Left forelimb (tissue), 1 donor: Measurements from ENCODE around the gene ARFGAP1.
"Not testable (repeated sequence)": the region's sequence is repeated elsewhere in the genome, so short reads cannot be mapped to it uniquely, and the experiment has no call there.

Experiments used
- DNase-seq: peaks from one replicate; pipeline ENCODE4 v3.0.0-alpha.2; 2018; ENCODE audit warnings: low spot score

Gene ARFGAP1

DNA sequence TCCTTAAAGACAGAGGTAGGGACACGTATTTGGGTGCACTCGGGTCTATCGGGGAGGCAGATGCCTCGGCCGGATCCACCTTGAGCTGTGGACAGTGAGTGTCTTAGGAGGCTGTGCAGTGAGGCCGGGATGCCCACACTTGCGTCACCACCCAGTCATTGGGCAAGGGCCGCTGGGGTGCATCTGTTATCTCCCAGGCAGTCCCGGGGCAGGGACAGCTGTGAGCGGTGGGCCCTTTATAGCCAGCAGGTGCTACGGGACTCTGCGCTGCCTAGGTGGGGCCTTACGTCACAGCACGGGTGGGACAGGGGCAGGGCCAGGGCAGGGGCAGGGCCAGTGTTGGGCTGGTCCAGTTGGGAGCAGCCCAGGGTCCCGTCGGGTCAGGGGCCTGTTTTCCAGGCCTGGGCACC is 19.7 kb downstream of the ARFGAP1 start:
- no peak for DNase-seq

DNA sequence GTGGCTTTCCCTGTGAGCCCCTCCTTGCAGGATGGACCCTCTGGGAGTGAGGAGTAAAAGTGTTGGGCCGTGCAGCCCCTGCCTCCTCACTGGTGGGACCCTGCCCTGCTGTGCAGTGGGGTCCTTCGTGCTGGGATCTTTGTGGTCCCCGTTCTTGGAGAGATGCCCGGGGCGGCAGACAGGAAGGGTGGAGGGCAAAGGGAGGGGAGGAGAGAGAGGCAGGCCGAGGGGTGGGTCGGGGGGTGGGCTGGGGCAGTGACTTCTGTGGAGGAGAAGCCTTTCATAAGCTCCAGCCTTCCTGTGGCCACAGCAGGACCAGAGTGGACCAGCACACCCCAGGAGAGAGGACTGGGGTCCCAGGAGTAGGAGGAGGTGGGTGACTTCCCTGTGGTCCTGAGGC is 20.3 kb downstream of the ARFGAP1 start, which contains the start of gene COL20A1:
COL20A1 (plus strand) TSS at position 283 of the 400 bp plus-strand sequence. CDS start 1,922 bp downstream, outside the sequence.
- no peak for DNase-seq

DNA sequence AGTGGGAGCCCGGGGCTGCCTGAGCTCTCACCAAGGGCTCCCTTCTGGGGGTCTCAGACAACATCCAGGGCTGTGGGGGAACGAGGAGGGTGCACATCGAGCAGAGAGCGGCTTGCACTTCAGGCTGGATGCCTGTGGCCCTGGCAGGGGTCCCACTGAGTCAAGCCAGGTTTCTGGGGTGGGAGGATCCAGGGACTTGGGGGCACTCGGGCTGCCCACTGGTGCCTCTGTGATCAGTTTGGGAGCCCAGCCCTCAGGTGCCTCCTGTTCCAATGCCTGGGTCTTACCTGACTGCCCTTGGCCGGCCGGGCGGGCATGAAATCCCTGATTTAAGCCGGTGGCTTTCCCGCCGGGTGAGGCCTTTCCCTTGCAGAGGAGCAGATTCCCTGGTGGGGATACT is 20.8 kb downstream of the ARFGAP1 start:
- no peak for DNase-seq

DNA sequence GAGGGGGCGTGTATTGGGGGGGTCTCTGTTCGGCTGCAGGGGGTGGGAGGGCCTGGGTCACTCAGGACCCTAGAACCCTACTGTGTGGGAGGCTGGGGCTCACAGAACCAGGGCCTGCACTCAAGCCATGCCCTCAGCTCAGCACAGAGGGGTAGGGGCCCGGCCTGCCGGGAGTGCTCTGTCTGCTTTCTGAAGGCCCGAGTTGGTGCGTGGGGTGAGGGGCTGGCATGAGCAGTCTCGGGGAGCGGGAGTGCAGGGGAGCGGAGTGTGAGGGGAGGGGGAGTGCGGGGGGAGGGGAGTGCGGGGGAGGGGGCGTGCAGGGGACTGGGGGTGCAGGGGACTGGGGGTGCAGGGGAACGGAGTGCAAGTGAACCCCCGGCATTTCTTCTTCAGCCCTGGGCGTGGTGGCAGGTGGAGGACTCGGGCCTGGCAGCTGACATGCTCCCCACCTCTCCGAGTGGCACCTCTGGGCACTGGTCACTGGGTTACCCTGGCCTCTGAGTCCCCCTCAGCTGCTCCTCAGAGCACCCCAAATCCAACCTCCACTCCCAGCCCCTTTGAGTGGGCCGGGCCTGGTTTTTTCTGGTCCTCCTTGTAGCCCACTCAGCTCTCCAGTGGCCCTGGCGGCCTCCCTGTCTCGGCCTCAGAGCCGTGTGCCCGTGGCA is 21.4 kb downstream of the ARFGAP1 start:
- DNase-seq: no peak

DNA sequence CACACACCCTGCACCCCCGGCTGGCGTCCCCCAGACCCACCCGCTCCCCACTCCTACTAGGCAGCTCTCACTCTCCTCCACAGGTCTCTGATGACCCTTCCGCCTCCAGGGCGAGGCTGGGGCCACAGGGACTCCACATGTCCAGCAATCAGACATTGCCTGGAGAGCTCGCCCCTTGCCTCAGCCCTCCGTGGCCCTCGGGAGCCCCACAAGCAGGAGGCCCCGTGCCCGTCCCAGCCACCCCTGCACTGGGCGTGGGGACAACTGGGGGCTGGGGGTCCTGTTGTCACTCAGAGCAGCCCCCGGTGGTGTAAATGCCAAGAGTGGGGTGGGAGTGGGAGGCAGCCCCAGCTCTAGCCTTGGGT is 21.9 kb downstream of the ARFGAP1 start:
- no peak for DNase-seq

DNA sequence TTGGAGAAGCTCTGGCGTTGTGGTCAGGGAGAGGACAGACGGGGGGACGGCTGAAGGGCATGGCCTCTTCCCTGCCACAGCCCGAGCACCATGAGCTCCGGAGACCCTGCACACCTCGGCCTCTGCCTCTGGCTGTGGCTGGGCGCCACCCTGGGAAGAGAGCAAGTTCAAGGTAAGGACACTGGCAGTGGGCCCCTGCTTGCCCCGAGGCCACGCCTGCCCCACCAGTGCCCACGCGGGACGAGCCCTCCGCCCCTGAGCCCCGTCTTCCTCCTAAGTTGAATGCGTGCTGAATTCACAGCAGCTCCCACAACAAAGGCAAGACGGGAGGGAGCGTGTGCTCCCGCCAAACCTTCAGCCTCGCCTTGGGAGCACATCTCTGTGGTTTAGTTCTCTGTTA is 22.4 kb downstream of the ARFGAP1 start:
- no peak for DNase-seq

DNA sequence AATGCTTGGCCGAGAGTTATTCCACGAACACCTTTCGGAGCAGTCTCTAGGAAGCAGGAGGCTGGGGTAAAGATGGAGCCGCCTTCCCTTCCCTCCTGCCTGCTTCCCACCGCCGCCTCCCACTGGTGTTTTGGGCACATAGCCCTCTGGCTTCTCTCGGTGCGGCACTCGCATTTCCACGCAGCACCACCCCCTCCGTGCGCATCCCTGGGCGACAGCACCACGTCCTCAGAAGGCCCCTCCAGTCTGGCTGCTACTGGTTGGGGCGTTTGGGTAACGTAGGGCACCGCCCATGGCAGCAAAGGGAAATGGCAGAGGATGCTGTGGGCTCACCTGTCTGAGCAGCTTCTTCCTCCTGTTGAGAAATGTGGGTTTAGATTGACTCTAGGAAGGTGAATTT is 22.8 kb downstream of the ARFGAP1 start:
- DNase-seq: no peak

DNA sequence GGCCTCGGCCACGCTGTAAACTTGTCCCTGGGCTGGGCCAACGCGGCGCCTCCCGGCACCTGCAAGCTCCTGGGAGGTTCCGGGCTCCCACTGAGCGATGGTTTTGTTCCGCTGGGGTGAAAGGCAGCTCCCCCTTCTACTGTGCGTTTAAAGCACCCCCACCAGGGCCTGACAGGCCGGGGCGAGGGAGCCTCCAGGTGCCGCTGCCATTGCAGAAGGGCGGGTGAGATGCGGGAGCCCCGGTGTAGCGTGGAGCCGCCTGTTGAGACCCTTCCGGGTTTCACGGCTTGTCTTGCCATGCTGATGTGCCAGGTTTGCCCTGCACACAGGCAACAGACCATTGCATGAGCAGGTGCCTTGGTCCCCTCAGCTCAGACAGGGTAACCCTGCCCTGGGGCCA is 23.2 kb downstream of the ARFGAP1 start:
- no peak for DNase-seq

DNA sequence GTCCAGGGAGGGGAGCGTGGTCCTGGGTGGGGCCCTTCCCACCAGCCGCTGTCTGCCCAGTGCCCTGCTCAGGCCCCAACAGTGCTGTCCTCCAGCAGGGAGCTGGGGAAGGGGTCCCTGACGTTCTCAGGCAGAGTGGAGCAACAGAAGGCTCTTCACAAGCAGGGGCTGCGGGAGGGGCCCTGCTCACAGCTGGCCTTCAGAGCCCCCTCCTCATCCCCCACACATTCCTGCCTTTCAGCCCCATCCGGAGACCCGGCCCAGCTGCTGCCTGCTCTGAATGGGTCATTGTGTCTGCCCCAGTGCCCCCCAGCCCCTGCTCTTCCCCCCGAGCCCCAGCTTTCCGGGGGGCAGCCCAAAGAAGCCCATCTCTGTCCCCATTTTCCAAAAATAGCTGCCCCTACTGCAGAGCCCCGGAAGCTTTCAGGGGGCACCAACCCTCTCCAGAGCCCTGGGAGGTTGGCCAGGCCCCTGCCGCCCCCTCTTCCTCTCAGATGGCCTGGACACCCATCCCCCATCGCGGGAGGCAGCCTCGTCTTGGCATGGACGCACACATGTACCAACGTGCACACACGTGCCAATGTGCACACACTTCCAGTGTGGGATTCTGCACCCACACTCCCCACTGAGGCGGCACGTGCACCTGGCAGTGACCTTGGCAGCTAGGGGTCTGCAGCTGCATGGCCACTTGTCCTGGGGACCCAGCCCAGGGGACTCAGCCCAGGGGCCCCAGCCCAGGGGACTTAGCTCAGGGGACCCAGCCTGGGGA is 24.1 kb downstream of the ARFGAP1 start:
- DNase-seq: no peak

DNA sequence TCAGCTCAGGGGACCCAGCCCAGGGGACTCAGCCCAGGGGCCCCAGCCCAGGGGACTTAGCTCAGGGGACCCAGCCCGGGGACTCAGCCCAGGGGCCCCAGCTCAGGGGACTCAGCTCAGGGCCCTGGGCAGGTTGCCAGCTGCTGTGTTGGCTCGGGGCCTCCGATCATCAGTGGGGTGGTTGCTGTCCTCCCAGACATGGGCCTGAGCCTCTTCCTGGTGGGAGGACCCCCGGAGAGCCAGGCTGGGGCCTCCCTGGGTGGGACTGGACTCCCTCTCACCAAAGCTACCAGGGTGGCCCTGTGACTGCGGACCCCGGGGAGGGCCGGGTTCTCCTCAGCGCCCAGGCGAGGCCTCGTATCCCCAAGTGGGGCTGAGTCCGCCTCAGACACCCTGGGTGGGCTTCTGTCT is 24.8 kb downstream of the ARFGAP1 start:
- DNase-seq: no peak

DNA sequence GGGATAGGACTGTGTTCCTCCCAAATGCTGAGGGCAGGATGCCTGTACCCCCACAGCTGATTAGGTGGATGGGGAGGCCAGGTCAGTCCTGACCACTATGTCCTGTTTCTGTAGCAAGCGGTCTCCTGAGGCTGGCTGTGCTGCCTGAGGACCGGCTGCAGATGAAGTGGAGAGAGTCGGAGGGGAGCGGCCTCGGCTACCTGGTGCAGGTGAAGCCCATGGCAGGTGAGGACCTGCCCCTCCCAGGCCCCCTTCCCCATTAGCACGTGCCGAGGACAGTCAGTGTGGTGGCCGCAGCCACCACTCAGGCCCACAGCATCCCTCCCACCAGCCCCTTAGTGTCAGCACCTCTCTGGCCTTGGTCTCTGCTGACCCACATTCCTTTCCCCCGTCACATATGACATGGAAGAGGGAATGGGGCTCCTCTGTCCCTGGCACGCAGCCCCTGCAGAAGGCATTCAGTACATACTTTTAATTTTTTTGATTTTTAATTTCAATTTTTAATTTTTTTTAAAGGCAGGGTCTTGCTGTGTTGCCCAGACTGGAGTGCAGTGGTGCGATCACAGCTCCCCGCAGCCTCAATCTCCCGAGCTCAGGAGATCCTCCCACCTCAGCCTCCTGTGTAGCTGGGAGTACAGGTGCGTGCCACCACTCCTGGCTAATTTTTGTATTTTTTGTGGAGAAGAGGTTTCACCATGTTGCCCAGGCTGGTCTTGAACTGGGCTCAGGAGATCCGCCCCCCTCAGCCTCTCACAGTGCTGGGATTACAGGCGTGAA is 25.4 kb downstream of the ARFGAP1 start:
- no peak for DNase-seq

DNA sequence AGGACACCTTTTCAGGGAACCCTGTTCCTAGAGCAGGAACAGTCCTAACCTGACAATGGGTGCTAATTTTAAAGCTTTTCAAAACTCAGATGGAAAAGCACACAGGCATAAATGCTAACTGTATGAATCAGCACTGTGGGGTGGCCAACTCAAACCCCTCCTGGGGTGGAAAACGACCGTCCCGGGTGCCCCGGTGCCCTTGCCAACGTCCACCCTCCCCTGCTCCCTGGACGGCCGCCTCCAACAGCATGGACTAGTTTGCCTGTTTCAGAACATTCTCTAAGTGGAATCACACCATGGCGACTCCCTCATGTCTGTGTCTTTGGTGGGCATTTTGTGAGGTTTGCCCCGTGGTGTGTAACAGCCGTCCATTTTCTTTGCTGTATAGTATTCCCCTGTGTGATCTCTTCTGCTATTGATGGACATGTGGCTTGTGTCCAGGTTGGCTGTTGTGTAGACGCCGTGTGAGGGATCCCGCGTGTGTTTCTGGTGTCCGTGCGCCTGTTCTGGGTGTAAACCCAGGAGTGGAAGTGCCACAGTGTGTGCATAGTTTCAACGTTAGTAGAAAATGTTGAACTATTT is 26.2 kb downstream of the ARFGAP1 start:
- no peak for DNase-seq

DNA sequence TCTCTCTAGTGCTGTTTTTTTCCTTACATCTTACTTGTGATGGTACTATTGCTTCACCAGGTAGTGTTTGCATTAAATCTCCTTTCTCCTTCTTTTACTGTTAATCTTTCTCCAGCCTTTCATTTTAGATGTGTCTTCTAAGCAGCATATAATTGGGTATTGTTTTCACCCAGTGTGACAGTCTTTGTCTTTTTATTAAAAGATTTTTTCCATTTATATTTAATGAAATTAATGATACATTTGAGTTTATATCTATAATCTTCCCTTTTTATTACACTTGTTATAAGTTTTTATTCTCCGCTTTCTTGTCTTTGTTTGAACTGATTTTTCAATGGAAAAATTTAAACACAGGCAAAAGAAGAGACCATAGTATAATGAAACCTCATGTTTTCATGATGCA is 29.1 kb downstream of the ARFGAP1 start:
- no peak for DNase-seq

DNA sequence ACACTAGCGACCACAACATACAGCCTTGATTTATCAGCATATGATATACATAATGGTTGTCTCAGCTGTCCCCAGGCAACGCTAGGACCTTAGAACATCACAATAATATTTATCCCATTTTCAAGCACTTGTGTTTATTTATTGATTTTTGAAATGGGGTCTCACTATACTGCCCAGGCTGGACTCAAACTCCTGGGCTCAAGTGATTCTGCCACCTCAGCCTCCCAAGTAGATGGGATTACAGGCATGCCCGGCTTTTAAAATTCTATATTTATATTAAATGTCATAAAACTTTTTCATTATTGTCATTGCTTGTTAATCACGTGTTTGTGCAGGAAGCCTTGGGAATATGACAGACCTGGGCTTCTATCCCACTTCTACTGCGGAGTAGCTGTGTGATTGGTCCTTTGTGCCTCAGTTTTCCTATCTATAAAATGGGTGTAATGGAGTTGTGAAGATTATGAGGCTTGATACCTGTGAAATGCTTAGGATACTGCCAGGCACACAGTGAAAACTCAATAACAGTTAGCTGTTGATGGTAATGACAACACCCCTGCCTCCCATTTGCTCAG is 30.6 kb downstream of the ARFGAP1 start:
- no peak for DNase-seq

DNA sequence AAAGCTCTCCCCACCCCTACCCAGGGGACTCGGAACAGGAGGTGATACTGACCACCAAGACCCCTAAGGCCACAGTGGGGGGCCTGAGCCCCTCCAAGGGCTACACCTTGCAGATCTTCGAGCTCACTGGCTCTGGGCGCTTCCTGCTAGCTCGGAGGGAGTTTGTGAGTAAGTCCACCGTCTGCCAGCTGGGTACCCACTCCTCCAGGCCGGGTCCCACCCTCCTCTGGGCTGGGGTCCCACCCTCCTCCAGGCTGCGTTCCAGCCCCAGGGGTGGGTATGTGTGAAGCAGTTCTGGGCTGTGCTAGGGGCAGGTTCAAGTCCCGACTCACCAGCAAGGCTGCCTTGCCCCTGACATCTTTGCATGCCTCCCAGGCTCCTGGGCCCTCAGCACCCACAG is 32.8 kb downstream of the ARFGAP1 start:
- no peak for DNase-seq

DNA sequence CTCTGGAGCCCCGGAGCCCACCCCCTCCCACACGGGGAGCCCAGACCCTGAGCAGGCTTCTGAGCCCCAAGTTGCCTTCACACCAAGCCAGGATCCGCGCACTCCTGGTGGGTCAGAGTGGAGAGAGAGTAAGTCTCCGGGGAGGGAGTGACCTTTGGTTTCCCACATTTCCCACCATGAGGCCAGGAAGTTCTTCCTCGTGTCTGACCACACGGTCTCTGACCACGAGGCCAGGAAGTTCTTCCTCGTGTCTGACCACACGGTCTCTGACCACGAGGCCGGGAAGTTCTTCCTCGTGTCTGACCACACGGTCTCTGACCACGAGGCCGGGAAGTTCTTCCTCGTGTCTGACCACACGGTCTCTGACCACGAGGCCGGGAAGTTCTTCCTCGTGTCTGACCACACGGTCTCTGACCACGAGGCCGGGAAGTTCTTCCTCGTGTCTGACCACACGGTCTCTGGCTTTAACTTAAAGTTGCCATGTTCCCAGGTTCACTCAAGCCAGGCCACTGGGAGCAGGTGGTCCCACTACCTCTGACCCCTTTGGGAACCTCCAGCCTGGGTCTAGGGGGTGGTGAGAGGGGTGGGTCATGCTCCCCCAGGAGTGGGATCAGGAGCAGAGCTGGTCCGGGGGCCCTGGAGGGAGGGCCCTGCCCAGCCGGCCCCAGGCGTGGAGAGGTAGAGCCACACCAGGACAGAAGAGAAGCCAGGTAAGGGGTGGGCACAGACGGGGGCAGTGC is 33.5 kb downstream of the ARFGAP1 start:
- DNase-seq: not testable (repeated sequence)

DNA sequence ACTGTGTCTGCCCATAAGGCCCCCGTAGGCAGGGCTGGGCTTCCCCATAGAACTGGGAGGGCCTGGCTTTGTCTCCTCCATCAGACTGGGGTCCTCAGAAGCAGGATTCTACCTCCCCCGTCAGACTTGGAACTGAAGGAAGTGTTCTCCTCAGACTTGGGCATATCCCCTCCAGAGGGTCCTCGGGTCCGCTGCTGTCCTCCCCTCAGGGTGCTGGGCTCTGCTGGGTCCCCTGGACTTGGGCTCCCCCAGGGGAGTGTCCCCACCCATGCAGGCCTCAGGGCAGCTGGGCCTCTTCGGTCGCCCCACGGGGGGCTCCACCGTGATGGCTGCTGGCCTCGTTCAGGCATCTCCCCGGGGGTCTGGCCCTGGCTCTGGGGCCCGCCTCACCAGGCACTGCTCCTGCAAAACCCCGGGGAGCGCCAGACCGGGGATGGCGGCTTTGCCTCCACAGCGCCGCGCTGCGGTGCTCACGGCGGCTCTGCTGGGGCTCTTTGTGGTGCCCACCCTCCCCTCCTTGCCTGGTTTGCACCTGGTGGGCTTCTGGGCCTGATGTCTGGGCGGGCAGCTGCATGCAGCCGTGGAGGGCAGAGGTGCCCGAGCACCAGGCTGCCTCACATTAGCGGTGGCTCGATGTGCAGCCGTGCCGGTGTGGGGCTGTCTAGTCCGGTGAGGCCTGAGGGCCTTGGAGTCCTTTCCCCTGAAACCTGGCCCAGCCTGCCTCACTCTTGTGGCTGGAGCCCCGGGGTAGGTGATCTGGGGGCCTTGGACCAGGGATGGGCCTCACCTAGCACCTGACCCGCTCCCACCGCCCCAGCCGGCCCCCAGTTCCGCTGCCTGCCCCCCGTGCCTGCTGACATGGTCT is 34.3 kb downstream of the ARFGAP1 start:
- no peak for DNase-seq

DNA sequence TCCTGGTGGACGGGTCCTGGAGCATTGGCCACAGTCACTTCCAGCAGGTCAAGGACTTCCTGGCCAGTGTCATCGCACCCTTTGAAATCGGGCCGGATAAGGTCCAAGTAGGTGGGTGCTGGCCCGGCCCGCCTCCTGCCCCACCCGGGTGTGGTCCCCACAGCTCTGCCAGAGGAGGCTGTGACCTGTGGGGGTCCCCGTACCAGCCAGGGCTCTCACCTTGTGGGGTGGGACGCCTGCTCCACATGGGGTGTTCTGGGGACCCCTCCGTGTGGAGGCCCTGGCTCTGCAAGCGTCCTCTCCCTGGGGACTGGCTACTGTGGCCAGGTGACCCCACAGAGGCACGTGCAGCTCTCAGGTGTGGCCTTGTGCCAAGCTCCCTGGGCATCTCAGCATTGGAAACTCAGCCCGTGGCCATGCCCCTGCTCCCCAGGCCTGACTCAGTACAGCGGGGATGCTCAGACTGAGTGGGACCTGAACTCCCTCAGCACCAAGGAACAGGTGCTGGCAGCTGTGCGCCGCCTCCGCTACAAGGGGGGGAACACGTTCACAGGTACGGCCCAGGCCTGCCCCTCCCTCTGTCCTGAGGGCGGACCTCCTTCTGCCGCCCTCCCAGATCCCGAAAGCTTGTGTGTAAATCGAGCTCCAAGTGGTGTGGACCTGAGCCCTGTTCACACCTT is 35.1 kb downstream of the ARFGAP1 start:
- no peak for DNase-seq

DNA sequence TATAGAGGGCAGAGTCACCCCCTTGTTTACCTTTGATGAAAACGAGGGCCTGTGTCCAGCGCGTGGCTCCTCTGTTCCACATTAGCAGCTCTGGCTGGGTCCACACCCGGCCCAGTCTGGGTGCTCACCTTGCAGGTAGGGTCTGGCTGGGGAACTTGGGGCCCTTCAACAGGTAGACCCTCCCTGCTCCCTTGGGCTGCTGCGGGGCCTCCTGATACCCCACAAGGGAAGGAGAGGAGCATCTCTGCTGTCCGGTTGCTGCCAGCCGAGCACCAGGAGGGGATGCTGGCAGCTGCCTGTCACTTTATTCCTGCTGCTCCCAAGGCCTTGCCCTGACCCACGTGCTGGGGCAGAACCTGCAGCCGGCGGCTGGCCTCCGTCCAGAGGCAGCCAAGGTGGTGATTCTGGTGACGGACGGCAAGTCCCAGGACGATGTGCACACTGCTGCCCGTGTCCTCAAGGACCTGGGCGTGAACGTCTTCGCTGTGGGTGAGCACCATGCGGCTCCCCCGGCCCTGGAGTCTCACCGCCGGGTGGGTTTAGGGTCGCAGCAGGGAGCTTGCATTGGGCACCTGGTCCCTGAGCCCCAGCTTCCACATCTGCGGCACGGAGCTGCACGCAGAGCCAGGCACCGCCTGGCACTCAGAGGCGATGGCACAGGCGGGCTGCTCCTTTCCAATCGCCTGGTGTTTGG is 35.8 kb downstream of the ARFGAP1 start:
- DNase-seq: no peak
